ENCODE data around the gene ZNF19.

Gene ZNF19

DNA sequence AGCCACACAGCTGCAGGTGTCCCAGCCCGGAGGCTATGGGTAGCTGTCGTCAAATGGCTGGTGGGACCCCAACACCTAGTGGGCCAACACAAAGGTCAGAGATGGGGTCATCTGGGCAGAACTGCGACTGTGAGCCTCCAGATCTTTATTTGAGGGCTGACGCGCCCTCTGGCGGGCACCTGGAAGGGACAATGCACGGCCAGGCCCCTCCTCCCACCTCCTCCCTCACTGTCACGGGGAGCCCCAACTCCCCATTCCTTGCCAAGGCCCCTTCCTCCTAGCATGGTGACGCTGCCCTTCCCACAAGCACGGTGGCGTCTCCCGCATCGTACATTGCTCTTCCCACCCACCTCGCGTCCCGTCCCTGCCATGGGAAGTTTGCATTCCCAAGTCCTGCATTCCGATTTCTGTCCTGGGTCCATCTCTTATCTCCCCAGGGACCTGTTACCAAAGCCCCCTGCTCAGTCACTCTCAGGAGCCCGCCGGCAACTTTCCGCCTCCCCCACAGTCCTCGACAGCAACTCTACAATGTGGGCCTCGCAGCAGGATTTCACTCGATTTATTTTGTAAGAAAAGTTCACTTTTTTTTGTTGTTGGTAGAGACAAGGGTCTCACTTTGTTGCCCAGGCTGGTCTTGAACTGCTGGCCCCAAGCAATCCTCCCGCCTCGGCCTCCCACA, 48.3 kb downstream of the ZNF19 start:
- H3K9ac ChIP-seq (ENCODE audit: low read length): no peak overlapping the region
- H3K4me3 ChIP-seq (ENCODE audit: low read depth in 1 of 2, low read length in 2 of 2): no peak overlapping the region
- no peaks in the 10 kb centered on the region for H3K36me3 ChIP-seq (ENCODE audit: insufficient read depth, low read length)
- no peaks in the 10 kb centered on the region for H3K4me1 ChIP-seq (ENCODE audit: insufficient read depth, low read length)
- no peak overlapping the region for H3K27ac ChIP-seq (ENCODE audit: low read depth, low read length)
- H3K9me3 ChIP-seq (ENCODE audit: low read length): peaks cover 10% of the 10 kb centered on the region
- H3K27me3 ChIP-seq (ENCODE audit: control insufficient read depth in 1 of 2, insufficient read depth in 2 of 2, low read length in 2 of 2): peaks cover 0 to 4% of the 10 kb centered on the region in 2 donors

DNA sequence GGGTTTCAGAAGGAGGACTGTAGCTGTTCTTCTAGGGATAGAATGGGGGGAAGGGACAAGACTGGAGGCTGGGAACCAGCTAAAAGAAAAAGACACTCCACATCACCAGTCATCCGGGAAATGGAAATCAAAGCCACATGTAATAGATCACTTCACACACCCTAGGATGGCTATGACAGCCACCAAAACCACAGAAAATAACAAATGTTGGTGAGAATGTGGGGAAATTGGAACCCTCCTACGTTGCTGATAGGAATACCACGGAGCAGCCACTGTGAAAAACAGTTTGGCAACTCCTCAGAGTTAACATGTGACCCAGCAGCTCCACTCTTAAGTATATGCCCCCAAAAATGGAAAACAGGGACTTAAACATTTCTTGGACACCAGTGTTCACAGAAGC, 49.6 kb downstream of the ZNF19 start:
- H3K4me1 ChIP-seq (ENCODE audit: insufficient read depth, low read length): no peaks in the 10 kb centered on the region
- no peak overlapping the region for H3K27ac ChIP-seq (ENCODE audit: low read depth, low read length)
- H3K4me3 ChIP-seq (ENCODE audit: low read depth in 1 of 2, low read length in 2 of 2): no peak overlapping the region
- H3K36me3 ChIP-seq (ENCODE audit: insufficient read depth, low read length): no peaks in the 10 kb centered on the region
- H3K9ac ChIP-seq (ENCODE audit: low read length): no peak overlapping the region
- peaks cover 0 to 4% of the 10 kb centered on the region in 2 donors for H3K27me3 ChIP-seq (ENCODE audit: control insufficient read depth in 1 of 2, insufficient read depth in 2 of 2, low read length in 2 of 2)
- H3K9me3 ChIP-seq (ENCODE audit: low read length): peaks cover 1% of the 10 kb centered on the region

DNA sequence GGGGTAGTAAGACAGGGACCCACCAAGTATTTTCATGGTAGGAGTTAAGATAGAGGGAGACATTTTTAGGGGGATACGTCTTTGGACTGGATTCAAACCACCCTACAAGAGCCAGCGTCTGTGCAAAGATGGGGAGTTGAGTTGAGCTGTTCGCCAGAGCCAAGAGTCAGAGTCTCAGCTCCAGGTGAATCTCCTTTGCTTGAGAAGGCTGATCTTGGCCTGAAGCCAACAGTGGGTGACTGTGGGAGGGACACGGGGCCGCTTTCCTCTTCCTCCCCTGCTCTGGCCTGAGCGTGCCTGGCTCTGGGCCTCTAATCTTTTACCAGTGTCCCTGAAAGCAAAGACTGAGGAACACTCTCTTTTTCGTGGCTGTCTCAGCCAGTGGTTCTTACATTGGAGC, 52.7 kb downstream of the ZNF19 start:
- Histone ChIP-seq H3K9ac (ENCODE audit: low read length) (no peak overlapping the region), H3K4me1 (ENCODE audit: insufficient read depth, low read length) (no peaks in the 10 kb centered on the region), H3K27ac (ENCODE audit: low read depth, low read length) (no peak overlapping the region), H3K27me3 (ENCODE audit: control insufficient read depth in 1 of 2, insufficient read depth in 2 of 2, low read length in 2 of 2) (peaks cover 0 to 4% of the 10 kb centered on the region in 2 donors), H3K36me3 (ENCODE audit: insufficient read depth, low read length) (no peaks in the 10 kb centered on the region), H3K9me3 (ENCODE audit: low read length) (no peaks in the 10 kb centered on the region), H3K4me3 (ENCODE audit: low read depth in 1 of 2, low read length in 2 of 2) (no peak overlapping the region)

DNA sequence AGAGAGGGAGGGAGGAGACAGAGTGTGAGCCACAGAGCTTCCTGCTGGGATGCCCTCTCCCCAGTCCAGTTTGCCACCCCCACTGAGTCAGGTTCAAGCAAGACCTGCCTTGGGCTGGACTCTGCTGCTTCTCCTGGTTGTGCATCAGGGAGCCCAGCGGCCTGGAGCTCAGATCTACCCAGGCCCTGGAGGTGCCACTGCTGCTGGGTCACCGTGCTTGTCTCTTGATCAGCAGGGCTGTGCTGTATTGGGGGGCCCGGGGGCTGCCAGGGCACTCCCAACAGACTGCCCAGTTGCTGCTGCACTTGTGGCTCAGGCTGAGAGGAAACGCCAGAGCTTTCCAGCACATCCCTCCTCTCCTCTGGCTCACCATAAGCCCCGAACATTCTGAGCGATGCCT, 56.2 kb downstream of the ZNF19 start:
- Histone ChIP-seq H3K36me3 (ENCODE audit: insufficient read depth, low read length) (no peaks in the 10 kb centered on the region), H3K4me1 (ENCODE audit: insufficient read depth, low read length) (no peaks in the 10 kb centered on the region), H3K9ac (ENCODE audit: low read length) (no peak overlapping the region), H3K27ac (ENCODE audit: low read depth, low read length) (no peak overlapping the region), H3K9me3 (ENCODE audit: low read length) (no peaks in the 10 kb centered on the region), H3K27me3 (ENCODE audit: control insufficient read depth in 1 of 2, insufficient read depth in 2 of 2, low read length in 2 of 2) (no peaks in the 10 kb centered on the region), H3K4me3 (ENCODE audit: low read depth in 1 of 2, low read length in 2 of 2) (no peak overlapping the region)

DNA sequence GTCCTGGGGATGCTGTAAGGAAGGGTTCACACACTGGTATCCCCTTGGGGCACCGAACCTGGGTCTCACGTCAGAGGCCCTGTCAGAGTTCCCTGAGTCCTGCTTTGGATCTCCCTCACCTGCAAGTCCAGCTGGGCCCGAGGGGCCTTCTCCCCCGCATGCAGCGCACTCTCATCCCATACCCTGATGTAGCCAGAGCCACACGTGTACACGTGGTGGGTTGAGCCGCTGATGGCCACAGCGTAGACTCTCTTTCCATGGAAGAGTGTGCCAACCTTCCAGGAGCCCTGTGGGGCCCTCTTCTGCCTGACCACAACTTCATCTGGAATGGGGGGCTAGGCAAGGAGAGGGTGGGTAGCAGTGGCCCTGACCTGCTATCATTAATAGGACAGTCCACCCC, 57.1 kb downstream of the ZNF19 start:
- Histone ChIP-seq H3K4me3 (ENCODE audit: low read depth in 1 of 2, low read length in 2 of 2) (no peak overlapping the region), H3K27me3 (ENCODE audit: control insufficient read depth in 1 of 2, insufficient read depth in 2 of 2, low read length in 2 of 2) (no peaks in the 10 kb centered on the region), H3K9me3 (ENCODE audit: low read length) (no peaks in the 10 kb centered on the region), H3K9ac (ENCODE audit: low read length) (no peak overlapping the region), H3K36me3 (ENCODE audit: insufficient read depth, low read length) (no peaks in the 10 kb centered on the region), H3K4me1 (ENCODE audit: insufficient read depth, low read length) (no peaks in the 10 kb centered on the region), H3K27ac (ENCODE audit: low read depth, low read length) (no peak overlapping the region)

DNA sequence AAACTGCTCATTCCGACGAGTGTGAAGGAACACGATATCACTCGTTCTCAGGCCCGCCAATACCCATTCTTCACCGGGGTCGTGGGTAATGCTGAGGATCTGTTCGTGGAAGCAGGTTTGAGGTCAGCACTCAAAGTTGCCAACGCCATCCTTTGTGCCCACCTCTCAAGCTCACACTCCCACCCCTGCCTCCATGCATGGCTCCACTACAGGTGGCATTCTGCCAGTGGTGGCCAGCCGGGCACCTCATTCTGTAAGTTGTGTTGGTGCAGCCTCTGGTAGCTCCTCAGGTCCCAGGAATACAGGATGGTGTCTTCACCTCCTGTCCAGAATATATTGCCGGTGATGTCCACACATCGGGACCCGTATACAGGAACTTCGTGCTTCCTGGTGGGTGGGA, 57.9 kb downstream of the ZNF19 start:
- no peak overlapping the region for H3K27ac ChIP-seq (ENCODE audit: low read depth, low read length)
- H3K4me1 ChIP-seq (ENCODE audit: insufficient read depth, low read length): no peaks in the 10 kb centered on the region
- peaks cover 0 to 4% of the 10 kb centered on the region in 2 donors for H3K27me3 ChIP-seq (ENCODE audit: control insufficient read depth in 1 of 2, insufficient read depth in 2 of 2, low read length in 2 of 2)
- no peak overlapping the region for H3K4me3 ChIP-seq (ENCODE audit: low read depth in 1 of 2, low read length in 2 of 2)
- no peaks in the 10 kb centered on the region for H3K9me3 ChIP-seq (ENCODE audit: low read length)
- H3K9ac ChIP-seq (ENCODE audit: low read length): no peak overlapping the region
- no peaks in the 10 kb centered on the region for H3K36me3 ChIP-seq (ENCODE audit: insufficient read depth, low read length)

DNA sequence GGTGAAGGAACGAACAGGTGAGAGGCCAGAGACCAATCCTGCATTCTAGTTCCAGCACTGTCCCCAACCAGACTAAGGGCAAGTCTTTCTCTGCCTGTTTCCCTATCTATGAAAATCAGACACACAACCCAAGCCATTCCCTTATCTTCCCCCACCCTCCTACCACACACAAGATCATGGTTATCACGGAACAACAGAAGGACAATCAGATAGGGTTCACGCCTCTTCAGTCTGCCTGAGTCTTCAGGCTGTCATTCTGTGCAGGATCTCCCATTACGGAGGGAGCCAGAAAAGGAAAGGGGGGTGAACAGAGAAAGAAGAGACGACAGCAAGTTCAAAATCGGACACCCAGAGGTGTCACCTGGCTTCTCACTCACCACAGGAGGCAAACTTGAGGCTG, 58.4 kb downstream of the ZNF19 start:
- Histone ChIP-seq H3K9me3 (ENCODE audit: low read length) (no peaks in the 10 kb centered on the region), H3K4me3 (ENCODE audit: low read depth in 1 of 2, low read length in 2 of 2) (no peak overlapping the region), H3K27me3 (ENCODE audit: control insufficient read depth in 1 of 2, insufficient read depth in 2 of 2, low read length in 2 of 2) (peaks cover 0 to 8% of the 10 kb centered on the region in 2 donors), H3K27ac (ENCODE audit: low read depth, low read length) (no peak overlapping the region), H3K4me1 (ENCODE audit: insufficient read depth, low read length) (no peaks in the 10 kb centered on the region), H3K36me3 (ENCODE audit: insufficient read depth, low read length) (no peaks in the 10 kb centered on the region), H3K9ac (ENCODE audit: low read length) (no peak overlapping the region)

DNA sequence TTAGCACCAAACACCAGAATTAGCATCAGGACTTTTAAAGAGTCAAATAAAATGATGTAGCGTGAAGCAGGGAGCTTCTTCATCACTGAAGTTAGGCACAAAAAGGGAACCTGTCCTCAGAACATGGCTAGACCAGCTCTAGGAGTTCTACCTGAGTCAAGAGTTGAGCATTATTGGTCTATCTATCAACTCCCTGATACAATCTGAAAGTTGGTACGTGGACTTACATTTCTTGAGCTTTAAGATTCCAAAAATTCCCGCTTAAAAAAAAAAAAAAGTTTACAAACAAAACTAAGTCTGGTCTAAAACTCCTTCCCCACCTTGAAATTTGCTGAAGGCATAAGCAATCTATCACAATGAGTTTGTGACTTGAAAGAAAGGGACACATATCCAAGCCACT, 59.5 kb downstream of the ZNF19 start:
- peaks cover 0 to 10% of the 10 kb centered on the region in 2 donors for H3K27me3 ChIP-seq (ENCODE audit: control insufficient read depth in 1 of 2, insufficient read depth in 2 of 2, low read length in 2 of 2)
- no peak overlapping the region for H3K4me3 ChIP-seq (ENCODE audit: low read depth in 1 of 2, low read length in 2 of 2)
- H3K36me3 ChIP-seq (ENCODE audit: insufficient read depth, low read length): no peaks in the 10 kb centered on the region
- H3K4me1 ChIP-seq (ENCODE audit: insufficient read depth, low read length): no peaks in the 10 kb centered on the region
- no peaks in the 10 kb centered on the region for H3K9me3 ChIP-seq (ENCODE audit: low read length)
- H3K27ac ChIP-seq (ENCODE audit: low read depth, low read length): no peak overlapping the region
- H3K9ac ChIP-seq (ENCODE audit: low read length): no peak overlapping the region

DNA sequence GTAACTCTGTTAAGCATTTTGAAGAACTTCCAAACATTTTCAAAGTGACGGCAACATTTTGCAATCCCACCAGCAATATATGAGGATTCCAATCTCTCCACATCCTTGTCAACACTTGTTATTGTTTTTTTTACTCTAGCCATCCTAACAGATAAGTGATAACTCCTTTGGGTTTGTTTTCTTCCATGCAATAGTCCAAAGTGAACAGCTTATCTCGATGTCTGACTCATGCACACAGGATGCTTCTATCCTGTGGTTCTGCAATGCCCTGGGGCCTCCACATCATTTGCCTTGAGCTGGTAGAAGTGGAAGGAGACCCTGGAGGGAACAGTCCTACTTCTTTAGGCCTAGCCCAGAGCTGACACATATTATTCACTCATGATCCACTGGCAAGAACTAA, 60.2 kb downstream of the ZNF19 start:
- no peaks in the 10 kb centered on the region for H3K36me3 ChIP-seq (ENCODE audit: insufficient read depth, low read length)
- H3K4me1 ChIP-seq (ENCODE audit: insufficient read depth, low read length): no peaks in the 10 kb centered on the region
- H3K27ac ChIP-seq (ENCODE audit: low read depth, low read length): no peak overlapping the region
- peaks cover 0 to 10% of the 10 kb centered on the region in 2 donors for H3K27me3 ChIP-seq (ENCODE audit: control insufficient read depth in 1 of 2, insufficient read depth in 2 of 2, low read length in 2 of 2)
- H3K4me3 ChIP-seq (ENCODE audit: low read depth in 1 of 2, low read length in 2 of 2): no peak overlapping the region
- no peaks in the 10 kb centered on the region for H3K9me3 ChIP-seq (ENCODE audit: low read length)
- no peak overlapping the region for H3K9ac ChIP-seq (ENCODE audit: low read length)

DNA sequence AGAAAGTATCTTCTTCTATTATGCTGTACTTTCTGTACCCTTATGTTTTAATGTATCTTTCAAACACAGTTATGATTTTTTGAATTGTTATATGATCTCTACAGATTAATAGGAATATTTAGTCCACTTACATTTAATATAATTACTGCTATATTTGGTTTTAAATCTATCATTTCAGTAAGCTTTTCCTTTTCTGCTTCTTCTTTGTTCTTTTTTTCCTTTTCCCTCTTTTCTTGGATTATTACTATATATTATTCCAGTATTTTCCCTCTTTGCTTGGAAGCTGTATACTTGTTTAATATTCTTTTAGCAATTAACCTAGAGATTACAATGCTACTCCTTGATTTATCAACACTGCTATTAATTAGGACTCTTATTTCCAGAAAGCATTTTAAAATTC, 60.7 kb downstream of the ZNF19 start:
- H3K36me3 ChIP-seq (ENCODE audit: insufficient read depth, low read length): no peaks in the 10 kb centered on the region
- H3K27me3 ChIP-seq (ENCODE audit: control insufficient read depth in 1 of 2, insufficient read depth in 2 of 2, low read length in 2 of 2): peaks cover 0 to 10% of the 10 kb centered on the region in 2 donors
- no peak overlapping the region for H3K9ac ChIP-seq (ENCODE audit: low read length)
- no peaks in the 10 kb centered on the region for H3K9me3 ChIP-seq (ENCODE audit: low read length)
- no peaks in the 10 kb centered on the region for H3K4me1 ChIP-seq (ENCODE audit: insufficient read depth, low read length)
- H3K4me3 ChIP-seq (ENCODE audit: low read depth in 1 of 2, low read length in 2 of 2): no peak overlapping the region
- no peak overlapping the region for H3K27ac ChIP-seq (ENCODE audit: low read depth, low read length)

DNA sequence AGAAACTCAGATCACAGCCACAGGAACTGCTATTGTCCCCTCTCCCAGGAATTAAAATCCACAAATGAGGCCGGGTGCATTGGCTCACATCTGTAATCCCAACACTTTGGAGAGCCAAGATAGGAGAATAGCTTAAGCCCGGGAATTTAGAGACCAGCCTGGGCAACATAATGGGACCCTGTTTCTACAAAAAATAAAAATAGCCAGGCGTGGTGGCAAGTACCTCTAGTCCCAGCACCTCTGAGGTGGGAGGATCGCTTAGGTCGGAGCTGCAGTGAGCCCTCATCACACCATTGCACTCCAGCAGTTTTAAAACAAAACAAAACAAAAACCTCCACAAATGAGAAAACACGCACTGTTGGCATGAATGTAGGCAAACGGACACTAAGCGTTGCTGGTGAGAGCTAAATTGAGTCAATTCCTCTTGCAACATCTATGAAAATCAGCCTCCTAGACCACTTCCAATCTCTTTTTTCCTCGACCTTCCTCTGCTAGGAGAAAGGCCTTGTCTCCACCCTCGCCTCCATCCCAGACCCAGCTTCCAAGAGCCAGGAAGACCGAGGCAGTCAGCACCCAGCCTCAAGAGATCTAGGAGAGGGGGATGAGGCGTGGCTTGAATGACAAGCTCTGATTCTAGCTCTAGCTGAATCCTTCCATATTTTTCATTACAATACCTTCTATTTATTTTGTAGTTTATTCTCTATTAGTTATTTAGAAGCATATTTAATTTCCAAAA, 62.1 kb downstream of the ZNF19 start:
- Histone ChIP-seq H3K9me3 (ENCODE audit: low read length) (no peaks in the 10 kb centered on the region), H3K4me3 (ENCODE audit: low read depth in 1 of 2, low read length in 2 of 2) (no peak overlapping the region), H3K4me1 (ENCODE audit: insufficient read depth, low read length) (no peaks in the 10 kb centered on the region), H3K27me3 (ENCODE audit: control insufficient read depth in 1 of 2, insufficient read depth in 2 of 2, low read length in 2 of 2) (peaks cover 0 to 10% of the 10 kb centered on the region in 2 donors), H3K9ac (ENCODE audit: low read length) (no peak overlapping the region), H3K27ac (ENCODE audit: low read depth, low read length) (no peak overlapping the region), H3K36me3 (ENCODE audit: insufficient read depth, low read length) (no peaks in the 10 kb centered on the region)

Data from muscle layer of colon (tissue), 2 donors.